Hepatocyte (in vitro differentiated cells): Measurements from ENCODE around the gene LYVE1. TPM values are rescaled to one million over a fixed set of nuclear protein-coding genes. Genes with fewer than 3 reads are reported as not detected.

ENCODE experiments used
- DNase-seq: peaks from one replicate; pipeline ENCODE4 v3.0.0-alpha.2; 2016; ENCODE audit warnings: low spot score
- H2AFZ ChIP-seq: fragments of 200-600 bp; sonication (generic); 2 replicates; pipeline ENCODE4 v1.6.0; 2016; ENCODE audit warnings: antibody characterized with exemption, mild to moderate bottlenecking
- H3K27ac ChIP-seq: fragments of 200-600 bp; sonication (generic); 2 replicates; pipeline ENCODE4 v1.5.1; 2016; ENCODE audit warnings: mild to moderate bottlenecking
- H3K27me3 ChIP-seq: fragments of 200-600 bp; sonication (generic); 2 replicates; pipeline ENCODE4 v1.6.1; 2016
- H3K36me3 ChIP-seq: fragments of 200-600 bp; sonication (generic); replicated peaks from 2 replicates; pipeline ENCODE4 v1.5.1; 2016; ENCODE audit warnings: low read depth; ENCODE audit not compliant: insufficient read depth
- H3K4me1 ChIP-seq: fragments of 200-600 bp; sonication (generic); 2 replicates; pipeline ENCODE4 v1.5.1; 2016; ENCODE audit warnings: mild to moderate bottlenecking, moderate library complexity; ENCODE audit not compliant: insufficient read depth
- H3K4me2 ChIP-seq: fragments of 200-600 bp; sonication (generic); 2 replicates; pipeline ENCODE4 v1.6.0; 2016
- H3K4me3 ChIP-seq: fragments of 200-600 bp; sonication (generic); 2 replicates; pipeline ENCODE4 v1.5.1; 2016; ENCODE audit warnings: mild to moderate bottlenecking
- H3K79me2 ChIP-seq: fragments of 200-600 bp; sonication (generic); 2 replicates; pipeline ENCODE4 v1.6.0; 2017; ENCODE audit warnings: mild to moderate bottlenecking
- H3K9me2 ChIP-seq: fragments of 200-600 bp; sonication (generic); replicated peaks from 2 replicates; pipeline ENCODE4 v1.6.0; 2017; ENCODE audit warnings: mild to moderate bottlenecking; ENCODE audit not compliant: insufficient read depth
- H3K9me3 ChIP-seq: fragments of 200-600 bp; sonication (generic); 2 replicates; pipeline ENCODE4 v1.5.1; 2016; ENCODE audit warnings: low read depth, mild to moderate bottlenecking
- H4K20me1 ChIP-seq: fragments of 200-600 bp; sonication (generic); 2 replicates; pipeline ENCODE4 v1.6.0; 2016; ENCODE audit warnings: mild to moderate bottlenecking; ENCODE audit not compliant: insufficient read depth, poor library complexity, severe bottlenecking
- EZH2 ChIP-seq: fragments of 200-600 bp; sonication (generic); IDR thresholded peaks from 2 replicates; pipeline ENCODE4 v1.6.1; 2016; ENCODE audit warnings: antibody characterized with exemption, mild to moderate bottlenecking, borderline replicate concordance
- EZH2phosphoT487 ChIP-seq: fragments of 200-600 bp; sonication (generic); IDR thresholded peaks from one replicate; pipeline ENCODE4 v1.6.1; 2018; ENCODE audit warnings: antibody characterized with exemption, mild to moderate bottlenecking, low read depth, moderate library complexity; ENCODE audit not compliant: unreplicated experiment, severe bottlenecking
- WGBS: methylation state at CpG from one replicate; pipeline ENCODE4 v1.1.6; 2016; ENCODE audit warnings: low lambda C conversion rate; ENCODE audit errors: missing lambda C conversion rate; 5-methylcytosine and 5-hydroxymethylcytosine counted together
- polyA plus RNA-seq: library from polyadenylated mRNA; unstranded; fragments of >200 nt; fragmentation: Nextera tagmentation; extraction: Ambion mirVana; gene quantifications from 2 replicates; pipeline ENCODE4 v1.2.1, GENCODE V29; 2016
- total RNA-seq: library from RNA; depleted of rRNA; stranded (reverse); fragments of >200 nt; gene quantifications from 2 replicates; pipeline ENCODE4 v1.2.3, GENCODE V29; 2014
- TF ChIP-seq, protein P1 (sequence below): fragments of 200-600 bp; sonication (generic); IDR thresholded peaks from 2 replicates; pipeline ENCODE4 v1.5.1; 2016; ENCODE audit warnings: antibody characterized with exemption, mild to moderate bottlenecking; ENCODE audit not compliant: poor library complexity

LYVE1 gene
- total and polyA plus RNA-seq, 2 experiments from 2014 or later: 2.9 to 9.1 TPM

DNA sequence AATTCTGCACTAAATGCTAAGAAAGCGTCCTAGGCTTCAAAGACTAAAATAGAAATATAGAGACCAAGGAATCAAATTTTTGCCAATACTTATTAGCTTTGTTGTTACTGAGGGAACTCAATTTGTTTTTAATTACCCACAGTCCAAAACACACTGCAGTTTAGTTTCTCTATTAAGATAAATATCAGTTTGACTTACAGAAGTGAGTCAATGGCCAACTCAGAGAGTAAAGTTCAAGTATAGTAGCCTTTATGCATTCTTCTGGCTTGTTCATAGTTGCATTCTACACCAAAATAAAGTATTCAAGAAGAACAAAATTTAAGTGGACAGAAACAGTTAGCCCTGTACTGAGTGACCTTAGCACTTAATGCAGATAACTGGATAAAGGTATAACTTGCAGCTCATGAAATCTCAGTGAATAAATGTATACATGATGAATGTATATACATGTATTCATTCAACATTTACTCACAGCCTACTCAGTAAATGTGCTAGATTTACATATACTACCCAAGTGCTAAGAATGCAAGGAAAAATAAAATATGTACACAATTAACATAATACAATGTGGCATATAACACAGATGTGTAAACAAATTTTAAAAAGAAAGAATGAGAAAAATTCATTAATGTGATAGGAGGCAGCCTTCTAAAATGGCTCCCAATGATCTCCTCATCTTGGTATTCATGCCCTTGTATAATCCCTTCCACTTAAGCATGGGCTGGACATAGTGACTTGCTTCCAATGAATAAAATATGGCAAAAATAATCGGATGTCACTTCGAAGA lies 17.8 kb downstream of the LYVE1 start:
- Histone ChIP-seq H3K27ac (peak overlapping the region; percentile 37), H3K79me2 (no peaks in the 10 kb centered on the region), H3K4me3 (no peak overlapping the region), H3K9me3 (no peaks in the 10 kb centered on the region), H3K27me3 (no peaks in the 10 kb centered on the region), H2AFZ (no peak overlapping the region), H3K4me1 (no peaks in the 10 kb centered on the region), H3K36me3 (no peaks in the 10 kb centered on the region), H3K9me2 (no peaks in the 10 kb centered on the region), H3K4me2 (no peak overlapping the region), H4K20me1 (no peaks in the 10 kb centered on the region)
- TF ChIP-seq EZH2: no peak
- TF ChIP-seq, protein P1, sequence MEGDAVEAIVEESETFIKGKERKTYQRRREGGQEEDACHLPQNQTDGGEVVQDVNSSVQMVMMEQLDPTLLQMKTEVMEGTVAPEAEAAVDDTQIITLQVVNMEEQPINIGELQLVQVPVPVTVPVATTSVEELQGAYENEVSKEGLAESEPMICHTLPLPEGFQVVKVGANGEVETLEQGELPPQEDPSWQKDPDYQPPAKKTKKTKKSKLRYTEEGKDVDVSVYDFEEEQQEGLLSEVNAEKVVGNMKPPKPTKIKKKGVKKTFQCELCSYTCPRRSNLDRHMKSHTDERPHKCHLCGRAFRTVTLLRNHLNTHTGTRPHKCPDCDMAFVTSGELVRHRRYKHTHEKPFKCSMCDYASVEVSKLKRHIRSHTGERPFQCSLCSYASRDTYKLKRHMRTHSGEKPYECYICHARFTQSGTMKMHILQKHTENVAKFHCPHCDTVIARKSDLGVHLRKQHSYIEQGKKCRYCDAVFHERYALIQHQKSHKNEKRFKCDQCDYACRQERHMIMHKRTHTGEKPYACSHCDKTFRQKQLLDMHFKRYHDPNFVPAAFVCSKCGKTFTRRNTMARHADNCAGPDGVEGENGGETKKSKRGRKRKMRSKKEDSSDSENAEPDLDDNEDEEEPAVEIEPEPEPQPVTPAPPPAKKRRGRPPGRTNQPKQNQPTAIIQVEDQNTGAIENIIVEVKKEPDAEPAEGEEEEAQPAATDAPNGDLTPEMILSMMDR: no peak
- DNase-seq: no peak
- WGBS: 92% methylated on average over 3 of the region's 3 CpGs

DNA sequence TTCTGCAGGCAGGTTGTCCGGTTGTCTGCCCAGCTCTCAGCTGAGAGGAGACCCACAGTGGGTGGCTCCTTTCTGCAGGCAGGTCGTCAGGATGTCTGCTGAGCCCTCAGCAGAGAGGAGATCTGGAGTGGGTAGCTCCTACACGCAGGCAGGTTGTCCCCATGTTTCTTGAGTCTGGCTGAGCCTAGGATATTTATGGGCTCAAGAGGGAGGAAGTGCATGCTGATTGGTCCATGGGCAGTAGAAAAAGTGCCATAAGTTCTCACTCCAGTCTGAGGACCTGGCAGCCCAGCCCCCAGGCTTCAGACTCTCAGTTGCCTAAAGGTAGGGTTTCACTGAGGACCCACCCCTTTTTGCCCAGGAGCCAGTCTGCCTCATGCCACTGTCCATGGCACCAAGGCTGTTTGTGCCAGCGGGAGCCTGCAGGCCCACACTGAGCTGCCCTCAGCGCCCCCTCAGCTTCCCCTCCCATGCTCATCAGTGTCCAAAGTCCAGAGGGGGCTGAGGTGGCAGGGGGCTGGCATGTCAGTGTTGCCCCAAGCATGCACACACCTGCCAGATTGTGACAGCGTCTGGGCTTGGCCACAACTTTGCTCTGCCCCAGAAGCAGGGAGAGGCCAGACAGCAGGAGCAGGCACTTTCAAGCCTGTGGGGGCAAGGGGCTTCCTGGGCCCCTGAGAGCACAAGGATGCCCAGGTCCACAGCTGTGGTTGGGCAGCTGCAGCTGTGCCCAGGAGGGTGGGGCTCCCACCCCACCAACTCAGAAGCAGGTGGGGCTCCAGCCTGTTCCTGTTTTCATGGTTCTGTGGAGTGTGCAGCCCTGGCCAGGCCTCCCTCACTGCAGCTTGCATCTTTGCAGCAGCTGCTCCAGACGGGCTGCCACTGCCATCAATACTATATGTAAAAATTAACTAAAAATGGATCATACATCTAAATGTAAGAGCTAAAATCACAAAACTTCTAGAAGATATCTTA lies 23.7 kb downstream of the LYVE1 start:
- 77% methylated on average over 7 of the region's 7 CpGs for WGBS
- Histone ChIP-seq H2AFZ (no peak overlapping the region), H3K9me3 (no peaks in the 10 kb centered on the region), H3K36me3 (no peaks in the 10 kb centered on the region), H3K4me1 (peaks cover 3% of the 10 kb centered on the region), H3K27ac (no peak overlapping the region), H3K27me3 (no peaks in the 10 kb centered on the region), H3K79me2 (peaks cover 5% of the 10 kb centered on the region), H3K9me2 (no peaks in the 10 kb centered on the region), H3K4me3 (no peak overlapping the region), H3K4me2 (no peak overlapping the region), H4K20me1 (no peaks in the 10 kb centered on the region)
- TF ChIP-seq, protein P1: no peak
- TF ChIP-seq EZH2phosphoT487 (no peak), EZH2 (no peak)
- DNase-seq: no peak

DNA sequence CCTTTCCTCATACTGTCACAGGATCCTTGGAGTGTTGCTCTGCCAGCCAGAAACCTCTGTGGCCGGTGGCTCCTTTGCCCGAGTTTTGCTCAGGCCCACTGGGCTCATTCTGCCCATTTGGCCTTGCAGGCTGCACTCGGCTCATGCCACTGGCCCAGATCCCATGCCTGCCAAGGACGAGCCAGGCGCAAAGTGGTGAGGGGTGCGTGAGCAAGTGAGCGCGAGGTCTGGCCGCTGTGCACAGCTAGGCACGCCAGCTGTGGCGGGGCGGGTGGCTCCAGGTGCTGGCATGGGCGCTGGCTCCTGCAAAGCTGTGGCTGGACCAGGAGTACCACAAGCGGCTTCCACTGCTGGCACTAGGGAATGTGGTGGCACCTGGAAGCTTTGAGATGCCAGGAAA lies 24.7 kb downstream of the LYVE1 start:
- H3K27me3 ChIP-seq: no peaks in the 10 kb centered on the region
- H3K9me3 ChIP-seq: no peaks in the 10 kb centered on the region
- TF ChIP-seq EZH2phosphoT487: no peak
- TF ChIP-seq, protein P1: no peak
- no peak for TF ChIP-seq EZH2
- no peak overlapping the region for H2AFZ ChIP-seq
- no peak for DNase-seq
- 95% methylated on average over 14 of the region's 14 CpGs for WGBS
- no peaks in the 10 kb centered on the region for H4K20me1 ChIP-seq
- peaks cover 4% of the 10 kb centered on the region for H3K4me1 ChIP-seq
- H3K27ac ChIP-seq: no peak overlapping the region
- no peak overlapping the region for H3K4me2 ChIP-seq
- H3K79me2 ChIP-seq: peaks cover 15% of the 10 kb centered on the region
- H3K4me3 ChIP-seq: no peak overlapping the region
- H3K36me3 ChIP-seq: no peaks in the 10 kb centered on the region
- no peaks in the 10 kb centered on the region for H3K9me2 ChIP-seq
